Large intestine (tissue), 3 donors: ENCODE results near the gene NYNRIN. TPM values are rescaled to one million over a fixed set of nuclear protein-coding genes. Genes with fewer than 3 reads are reported as not detected.
A peak's percentile ranks its signal among the peaks of the same experiment; 100 is the strongest.

Source experiments
- DNase-seq, 2 donors: peaks; one replicate each; pipeline versions ENCODE4 v3.0.0 to v3.0.0-alpha.2; 2013
- H3K27ac ChIP-seq: one replicate; pipeline ENCODE4 v1.5.1; 2013; ENCODE audit warnings: low read length
- H3K27me3 ChIP-seq: 2 replicates; pipeline ENCODE4 v1.6.1; 2013; ENCODE audit warnings: low read length; ENCODE audit not compliant: control insufficient read depth, insufficient read depth
- H3K36me3 ChIP-seq: 2 replicates; pipeline ENCODE4 v1.6.1; 2013; ENCODE audit warnings: low read length; ENCODE audit not compliant: control insufficient read depth, insufficient read depth
- H3K4me1 ChIP-seq: one replicate; pipeline ENCODE4 v1.6.1; 2013; ENCODE audit warnings: low read length; ENCODE audit not compliant: control insufficient read depth, insufficient read depth
- H3K4me3 ChIP-seq: one replicate; pipeline ENCODE4 v1.5.1; 2013; ENCODE audit warnings: low read length
- H3K9me3 ChIP-seq: one replicate; pipeline ENCODE4 v1.6.1; 2013; ENCODE audit warnings: mild to moderate bottlenecking, low read depth, low read length, moderate library complexity; ENCODE audit not compliant: control insufficient read depth
- WGBS: methylation state at CpG from one replicate; pipeline ENCODE4 v1.1.5; 2013; ENCODE audit warnings: low lambda C conversion rate; ENCODE audit not compliant: insufficient coverage; 5-methylcytosine and 5-hydroxymethylcytosine counted together
- polyA plus RNA-seq: library from polyadenylated mRNA; unstranded; fragments of 120-200 nt; gene quantifications from one replicate; pipeline ENCODE4 v1.2.1, GENCODE V29; 2013

Gene NYNRIN
- polyA plus RNA-seq, 1 donor: 54.4 TPM

- no peaks in the 10 kb centered on the region for H3K9me3 ChIP-seq
- no CpG with 5 or more reads among the region's 2 CpGs for WGBS
- no peak for DNase-seq
- H3K27me3 ChIP-seq: peaks cover 1% of the 10 kb centered on the region
- H3K4me3 ChIP-seq: no peak overlapping the region
- no peak overlapping the region for H3K27ac ChIP-seq
- peaks cover 9% of the 10 kb centered on the region for H3K4me1 ChIP-seq
- H3K36me3 ChIP-seq: no peaks in the 10 kb centered on the region
These were observed 36.4 kb upstream of the NYNRIN start for GRCh38 chr14:24362241-24362960.

DNA sequence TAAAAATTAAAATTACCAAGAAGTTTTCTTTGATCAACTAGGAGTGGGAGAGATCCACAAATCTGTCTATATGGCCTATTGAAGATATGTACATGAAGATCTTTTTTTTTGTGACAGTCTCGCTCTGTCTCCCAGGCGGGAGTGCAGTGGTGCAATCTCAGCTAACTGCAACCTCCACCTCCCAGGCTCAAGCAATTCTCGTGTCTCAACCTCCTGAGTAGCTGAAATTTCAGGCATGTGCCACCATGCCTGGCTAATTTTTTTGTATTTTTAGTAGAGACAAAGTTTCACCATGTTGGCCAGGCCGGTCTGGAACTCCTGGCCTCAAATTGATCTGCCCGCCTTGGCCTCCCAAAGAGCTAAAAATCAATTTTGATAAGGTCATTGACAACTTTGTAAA, 35.4 kb upstream of the NYNRIN start:
- Histone ChIP-seq H3K4me1 (peaks cover 13% of the 10 kb centered on the region), H3K27me3 (no peaks in the 10 kb centered on the region), H3K27ac (no peak overlapping the region), H3K9me3 (no peaks in the 10 kb centered on the region), H3K4me3 (no peak overlapping the region), H3K36me3 (no peaks in the 10 kb centered on the region)
- no peak for DNase-seq
- WGBS: 100% methylated on average over 2 of the region's 5 CpGs

DNA sequence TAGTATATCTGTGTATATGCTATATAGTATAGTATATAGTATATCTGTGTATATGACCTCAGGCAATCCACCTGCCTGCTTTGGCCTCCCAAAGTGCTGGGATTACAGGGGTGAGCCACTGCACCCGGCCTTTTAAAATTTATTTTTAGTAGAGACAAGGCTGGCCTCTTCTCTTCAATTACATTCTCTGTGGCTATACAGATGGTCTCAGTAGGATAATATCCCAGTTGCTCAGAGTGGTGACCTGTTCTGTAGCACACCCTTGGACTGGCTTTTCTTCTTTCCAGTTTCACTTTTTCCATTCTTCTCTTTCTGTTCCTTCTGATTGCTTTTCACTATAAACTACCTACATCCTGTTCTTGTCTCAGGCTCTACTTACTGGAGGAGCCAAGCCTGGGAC, 34.0 kb upstream of the NYNRIN start:
- Histone ChIP-seq H3K27me3 (no peaks in the 10 kb centered on the region), H3K27ac (no peak overlapping the region)

DNA sequence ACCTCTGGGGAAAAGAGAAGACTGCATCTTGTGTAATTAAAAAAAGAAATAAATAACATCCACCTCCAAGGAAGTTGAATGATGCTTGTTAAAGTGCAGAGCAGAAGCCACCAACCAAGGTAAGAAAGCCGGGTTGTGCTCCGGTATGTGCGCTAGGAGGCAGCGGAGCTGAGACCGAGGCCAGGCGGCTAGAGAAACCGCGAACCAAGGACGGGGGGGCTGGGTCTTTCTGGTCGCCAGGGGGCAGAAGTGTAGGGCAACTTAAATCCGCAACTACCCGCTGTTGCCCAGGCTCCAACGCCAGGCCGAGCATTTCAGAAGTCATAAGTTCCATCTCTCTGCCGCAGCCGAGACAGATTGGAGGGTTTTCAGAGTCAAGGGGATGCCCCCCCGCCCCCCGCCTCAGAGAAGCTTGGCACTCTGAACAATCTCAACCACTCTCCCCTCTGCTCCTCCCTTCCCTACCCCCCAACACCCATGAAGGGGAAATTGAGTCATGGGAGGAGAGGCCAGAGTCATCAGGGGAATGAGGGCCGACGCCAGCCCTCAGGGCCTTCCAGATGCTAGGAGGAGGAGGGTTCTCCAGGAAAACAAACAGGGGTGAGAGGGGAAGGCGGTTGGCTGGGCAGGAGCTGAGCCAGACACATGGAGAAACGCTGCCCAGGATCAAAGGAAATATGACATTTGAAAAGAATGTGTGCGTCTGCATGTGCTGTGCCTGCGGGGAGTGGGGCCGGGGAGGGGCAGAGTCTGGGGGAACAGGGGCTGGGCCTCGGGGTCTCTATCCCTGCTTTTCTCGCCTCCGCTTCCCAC, 33.0 kb upstream of the NYNRIN start:
- Histone ChIP-seq H3K4me3 (peak overlapping the region; percentile 53), H3K4me1 (peaks cover 13% of the 10 kb centered on the region), H3K9me3 (peaks cover 2% of the 10 kb centered on the region), H3K27ac (peak overlapping the region; percentile 94), H3K27me3 (no peaks in the 10 kb centered on the region), H3K36me3 (no peaks in the 10 kb centered on the region)
- no CpG with 5 or more reads among the region's 28 CpGs for WGBS
- DNase-seq: peak; percentile 92 to 93

More for the DNA sequence above, 34.0 kb upstream of the NYNRIN start:
- Histone ChIP-seq H3K4me3 (no peak overlapping the region), H3K4me1 (peaks cover 13% of the 10 kb centered on the region), H3K36me3 (no peaks in the 10 kb centered on the region), H3K9me3 (peaks cover 2% of the 10 kb centered on the region)
- no CpG with 5 or more reads among the region's 1 CpG for WGBS
- no peak for DNase-seq

- Histone ChIP-seq H3K27ac (peak overlapping the region; percentile 94), H3K27me3 (no peaks in the 10 kb centered on the region), H3K9me3 (peaks cover 2% of the 10 kb centered on the region), H3K4me1 (peaks cover 13% of the 10 kb centered on the region), H3K4me3 (peak overlapping the region; percentile 53), H3K36me3 (no peaks in the 10 kb centered on the region)
- 0% methylated on average over 5 of the region's 16 CpGs for WGBS
- no peak for DNase-seq
These were observed 32.4 kb upstream of the NYNRIN start for GRCh38 chr14:24366413-24366720.

DNA sequence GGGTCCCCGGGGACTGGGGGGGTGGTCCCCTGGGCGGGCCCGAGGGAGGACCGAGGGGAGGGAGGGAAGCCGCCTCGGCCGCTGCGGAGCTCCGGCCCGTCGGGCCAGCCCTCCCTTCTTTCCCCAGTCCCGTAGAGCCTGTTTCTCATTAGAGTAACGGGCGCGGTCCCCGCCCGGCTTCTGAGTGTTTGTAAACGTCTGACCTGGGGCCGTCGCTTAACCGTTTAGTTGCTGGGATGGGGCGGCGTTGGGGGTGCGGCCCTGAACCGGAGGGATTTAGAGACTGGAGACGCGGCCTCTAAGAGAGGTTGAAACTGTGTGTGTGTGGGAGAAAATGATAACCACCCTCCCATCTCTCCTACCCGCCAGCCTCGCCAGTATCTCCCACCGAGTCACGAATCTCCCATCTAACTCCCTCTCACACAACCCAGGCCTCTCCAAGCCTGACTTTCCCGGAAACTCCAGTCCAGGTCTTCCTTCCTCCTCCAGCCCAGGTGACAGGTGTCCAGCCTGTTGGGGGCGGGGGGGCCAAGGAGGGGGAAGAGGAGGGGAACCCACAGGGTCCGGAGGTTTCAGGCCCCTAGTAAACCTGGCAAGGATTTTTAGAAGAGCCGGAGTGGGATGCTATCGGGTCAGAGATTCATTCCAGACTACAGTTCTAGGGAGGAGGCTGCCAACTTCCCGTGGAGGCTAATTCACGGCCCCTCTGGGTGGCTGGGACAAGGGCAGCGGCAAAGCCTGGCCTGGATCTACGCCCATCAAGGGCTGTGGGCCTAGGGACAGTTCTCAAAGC, 31.9 kb upstream of the NYNRIN start:
- no peaks in the 10 kb centered on the region for H3K36me3 ChIP-seq
- peak overlapping the region; percentile 94 for H3K27ac ChIP-seq
- H3K4me3 ChIP-seq: peak overlapping the region; percentile 53
- WGBS: 0% methylated on average over 1 of the region's 40 CpGs
- no peaks in the 10 kb centered on the region for H3K27me3 ChIP-seq
- peaks cover 13% of the 10 kb centered on the region for H3K4me1 ChIP-seq
- H3K9me3 ChIP-seq: peaks cover 2% of the 10 kb centered on the region
- peak; percentile 91 to 99 for DNase-seq

DNA sequence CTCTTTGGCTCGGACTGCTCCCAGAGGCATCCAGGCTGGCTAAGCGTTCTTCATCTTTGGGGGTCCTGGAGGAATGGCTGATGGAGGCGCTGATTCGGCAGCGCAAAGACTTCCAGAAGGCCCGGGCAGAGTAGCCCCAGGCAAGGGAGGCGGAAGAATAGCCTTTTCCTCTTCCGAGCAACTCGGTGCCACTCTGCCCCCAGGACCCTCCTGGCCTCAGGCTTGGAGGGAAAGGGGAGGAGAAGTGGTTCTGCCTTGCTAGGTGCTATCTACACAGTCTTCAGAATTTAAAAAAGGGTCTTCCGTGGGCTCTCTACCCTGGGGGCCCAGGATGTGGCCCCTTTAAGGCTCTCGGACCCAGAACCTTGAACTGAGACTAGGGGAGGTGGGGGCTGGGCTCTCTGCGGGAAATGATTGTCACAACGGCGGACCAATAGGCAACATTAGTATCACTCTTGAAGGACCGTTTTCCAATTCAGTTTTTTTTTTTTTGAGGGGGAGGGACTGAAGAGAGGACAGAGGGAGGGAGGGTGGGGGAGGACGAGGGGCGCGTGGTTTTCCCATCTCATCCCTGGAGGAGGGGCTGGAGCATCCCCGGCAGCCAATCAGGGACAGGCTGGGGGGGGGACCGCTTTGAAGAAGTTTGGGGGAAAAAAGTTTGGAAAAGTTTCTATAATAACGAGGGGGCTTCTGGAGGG, 31.1 kb upstream of the NYNRIN start, which contains the start of gene NFATC4:
Gene NFATC4 (plus strand): TSS at position 671 of the 698 bp plus-strand sequence. CDS start 157 bp downstream, outside the sequence.
- WGBS: 0% methylated on average over 1 of the region's 21 CpGs
- H3K4me1 ChIP-seq: peaks cover 13% of the 10 kb centered on the region
- H3K36me3 ChIP-seq: peaks cover 4% of the 10 kb centered on the region

DNA sequence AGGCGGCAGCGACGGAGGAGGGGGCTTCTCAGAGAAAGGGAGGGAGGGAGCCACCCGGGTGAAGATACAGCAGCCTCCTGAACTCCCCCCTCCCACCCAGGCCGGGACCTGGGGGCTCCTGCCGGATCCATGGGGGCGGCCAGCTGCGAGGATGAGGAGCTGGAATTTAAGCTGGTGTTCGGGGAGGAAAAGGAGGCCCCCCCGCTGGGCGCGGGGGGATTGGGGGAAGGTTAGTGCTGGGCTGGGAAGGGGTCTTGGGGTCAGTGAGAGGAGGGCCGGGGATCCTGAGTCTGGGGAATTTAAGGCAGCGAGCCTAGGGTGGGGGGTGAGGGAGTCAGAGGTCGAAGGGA, 30.6 kb upstream of the NYNRIN start:
- peak overlapping the region; percentile 62 for H3K27ac ChIP-seq
- peaks cover 13% of the 10 kb centered on the region for H3K4me1 ChIP-seq
- DNase-seq: peak in 1 of 2 donors; percentile 33
- peaks cover 7% of the 10 kb centered on the region for H3K36me3 ChIP-seq
- H3K4me3 ChIP-seq: peak overlapping the region; percentile 61
- H3K9me3 ChIP-seq: peaks cover 2% of the 10 kb centered on the region
- no CpG with 5 or more reads among the region's 15 CpGs for WGBS
- no peaks in the 10 kb centered on the region for H3K27me3 ChIP-seq

More for the DNA sequence above, 31.1 kb upstream of the NYNRIN start, which contains the start of gene NFATC4:
- H3K9me3 ChIP-seq: peaks cover 2% of the 10 kb centered on the region
- H3K4me3 ChIP-seq: peak within 1 kb of the TSS; percentile 61
- peak within 1 kb of the TSS; percentile 94 for H3K27ac ChIP-seq
- DNase-seq: peak; percentile 66 to 83
- no peaks in the 10 kb centered on the region for H3K27me3 ChIP-seq

DNA sequence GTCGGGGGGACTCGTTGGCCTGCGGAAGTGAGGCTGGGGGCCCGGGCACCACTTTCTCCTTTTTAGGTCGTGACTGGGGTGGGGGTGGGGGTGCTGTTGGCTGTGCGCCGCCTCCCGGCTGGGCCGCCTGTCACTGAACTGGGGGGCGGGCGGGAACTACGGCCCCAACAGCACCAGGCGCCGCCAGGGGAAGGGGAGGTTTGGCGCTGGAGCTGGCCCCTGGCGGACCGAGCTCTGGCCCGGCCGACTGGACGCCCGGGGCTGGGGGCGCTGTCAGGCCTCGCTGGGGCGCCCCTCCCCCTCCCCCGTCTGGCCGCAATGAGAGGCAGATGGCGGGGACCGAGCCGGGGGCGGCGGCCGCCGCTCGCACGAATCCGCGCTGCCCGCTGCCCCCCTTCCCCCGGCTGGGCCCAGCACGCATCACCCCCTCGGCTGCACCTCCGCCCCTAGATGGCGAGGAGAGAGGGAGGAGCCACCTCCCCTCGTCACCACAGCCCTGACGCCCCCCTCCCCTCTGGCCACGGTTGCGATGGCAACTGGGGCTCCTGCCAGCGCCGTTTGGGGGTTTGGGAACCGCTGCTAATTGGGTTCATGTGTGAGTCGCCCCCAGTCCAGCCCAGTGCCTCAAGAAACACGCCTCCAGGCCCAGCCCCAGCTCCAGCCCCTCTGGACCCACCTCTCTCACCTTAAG, 30.1 kb upstream of the NYNRIN start:
- peaks cover 13% of the 10 kb centered on the region for H3K36me3 ChIP-seq
- H3K27ac ChIP-seq: peak overlapping the region; percentile 62
- H3K9me3 ChIP-seq: peaks cover 2% of the 10 kb centered on the region
- peak; percentile 70 to 73 for DNase-seq
- WGBS: no CpG with 5 or more reads among the region's 52 CpGs
- H3K27me3 ChIP-seq: no peaks in the 10 kb centered on the region
- peaks cover 13% of the 10 kb centered on the region for H3K4me1 ChIP-seq
- peak overlapping the region; percentile 61 for H3K4me3 ChIP-seq
